Activated naive CD8-positive, alpha-beta T cell treated with anti-CD3 and anti-CD28 coated beads, Interleukin-2, amount 50 U/mL, for 16 hours (primary cell): ENCODE measurements around the gene ZDHHC24.

ENCODE experiments used
- DNase-seq: peaks from one replicate; pipeline ENCODE4 v3.0.0-alpha.2; 2020; ENCODE audit warnings: low read depth, low spot score

The ZDHHC24 gene

GRCh38 chr11:66473608-66474515 lies 72.0 kb downstream of the ZDHHC24 start:
- no peak for DNase-seq

GRCh38 chr11:66473167-66473566 lies 72.7 kb downstream of the ZDHHC24 start:
- no peak for DNase-seq

- no peak for DNase-seq
Observed at GRCh38 chr11:66472054-66472453, 73.8 kb downstream of the ZDHHC24 start.

- DNase-seq, result no peak
Observed at GRCh38 chr11:66471142-66471541, 74.7 kb downstream of the ZDHHC24 start.
